Parathyroid adenoma (tissue), 2 donors: Measurements from ENCODE around the gene FAM168A.

Source experiments
- H2AFZ ChIP-seq: fragments of 300-600 bp; sonication (generic); one replicate; pipeline ENCODE4 v1.7.0; 2017; ENCODE audit warnings: antibody characterized with exemption, mild to moderate bottlenecking
- H3K27ac ChIP-seq: fragments of 300-600 bp; sonication (generic); one replicate; pipeline ENCODE4 v1.7.0; 2017
- H3K27me3 ChIP-seq: fragments of 300-600 bp; sonication (generic); one replicate; pipeline ENCODE4 v1.7.0; 2017; ENCODE audit warnings: low read length; ENCODE audit not compliant: control insufficient read depth, insufficient read depth
- H3K36me3 ChIP-seq: fragments of 300-600 bp; sonication (generic); one replicate; pipeline ENCODE4 v1.7.0; 2017; ENCODE audit warnings: low read length; ENCODE audit not compliant: control insufficient read depth, insufficient read depth
- H3K4me1 ChIP-seq: fragments of 300-600 bp; sonication (generic); one replicate; pipeline ENCODE4 v1.7.0; 2017; ENCODE audit warnings: control low read depth
- H3K4me2 ChIP-seq: fragments of 300-600 bp; sonication (generic); one replicate; pipeline ENCODE4 v1.7.0; 2017; ENCODE audit warnings: low read length
- H3K4me3 ChIP-seq: fragments of 300-600 bp; sonication (generic); one replicate; pipeline ENCODE4 v1.7.0; 2017; ENCODE audit warnings: low read depth, low read length
- H3K79me2 ChIP-seq: fragments of 300-600 bp; sonication (generic); one replicate; pipeline ENCODE4 v1.7.0; 2017; ENCODE audit warnings: control low read depth
- H3K9ac ChIP-seq: fragments of 300-600 bp; sonication (generic); one replicate; pipeline ENCODE4 v1.7.0; 2017; ENCODE audit warnings: mild to moderate bottlenecking
- H3K9me3 ChIP-seq: fragments of 300-600 bp; sonication (generic); one replicate; pipeline ENCODE4 v1.7.0; 2017; ENCODE audit warnings: low read length; ENCODE audit not compliant: control insufficient read depth
- CTCF ChIP-seq: fragments of 300-600 bp; sonication (generic); IDR thresholded peaks from one replicate; pipeline ENCODE4 v1.7.0; 2017; ENCODE audit warnings: antibody characterized with exemption, mild to moderate bottlenecking
- donor health status: primary hyperparathyroidism.

The FAM168A gene

GRCh38 chr11:73493956-73494598 is 103.8 kb downstream of the FAM168A start:
- Histone ChIP-seq H3K9ac (no peak overlapping the region), H3K4me2 (no peak overlapping the region), H3K4me3 (no peak overlapping the region), H3K27ac (no peak overlapping the region), H3K9me3 (no peaks in the 10 kb centered on the region), H3K79me2 (peaks cover 4% of the 10 kb centered on the region), H3K27me3 (no peaks in the 10 kb centered on the region), H2AFZ (no peak overlapping the region), H3K36me3 (no peaks in the 10 kb centered on the region), H3K4me1 (no peaks in the 10 kb centered on the region)
- TF ChIP-seq CTCF = no peak

GRCh38 chr11:73481626-73482025 is 116.3 kb downstream of the FAM168A start:
- Histone ChIP-seq H3K4me1 (no peaks in the 10 kb centered on the region), H3K9me3 (peaks cover 2% of the 10 kb centered on the region), H3K4me3 (no peak overlapping the region), H3K27me3 (no peaks in the 10 kb centered on the region), H3K9ac (no peak overlapping the region), H3K27ac (no peak overlapping the region), H2AFZ (no peak overlapping the region), H3K4me2 (no peak overlapping the region), H3K79me2 (no peaks in the 10 kb centered on the region), H3K36me3 (no peaks in the 10 kb centered on the region)
- TF ChIP-seq CTCF = no peak

GRCh38 chr11:73480677-73481076 is 117.2 kb downstream of the FAM168A start:
- Histone ChIP-seq H3K27me3 (no peaks in the 10 kb centered on the region), H3K4me1 (no peaks in the 10 kb centered on the region), H3K79me2 (peaks cover 2% of the 10 kb centered on the region), H3K9me3 (peaks cover 2% of the 10 kb centered on the region), H3K9ac (no peak overlapping the region), H2AFZ (no peak overlapping the region), H3K27ac (no peak overlapping the region), H3K4me2 (no peak overlapping the region), H3K36me3 (no peaks in the 10 kb centered on the region), H3K4me3 (no peak overlapping the region)
- no peak for TF ChIP-seq CTCF

GRCh38 chr11:73478737-73479347 is 119.1 kb downstream of the FAM168A start:
- Histone ChIP-seq H3K4me1 (no peaks in the 10 kb centered on the region), H3K36me3 (no peaks in the 10 kb centered on the region), H2AFZ (no peak overlapping the region), H3K9ac (no peak overlapping the region), H3K9me3 (peaks cover 2% of the 10 kb centered on the region), H3K27ac (no peak overlapping the region), H3K4me2 (no peak overlapping the region), H3K4me3 (no peak overlapping the region), H3K79me2 (peaks cover 6% of the 10 kb centered on the region), H3K27me3 (no peaks in the 10 kb centered on the region)
- peak; percentile 39 for TF ChIP-seq CTCF

- no peak for TF ChIP-seq CTCF
- no peaks in the 10 kb centered on the region for H3K27me3 ChIP-seq
- H3K9me3 ChIP-seq = peaks cover 2% of the 10 kb centered on the region
These were observed 120.4 kb downstream of the FAM168A start for GRCh38 chr11:73477518-73477917.

More at GRCh38 chr11:73477518-73477917, 120.4 kb downstream of the FAM168A start:
- H3K4me1 ChIP-seq = no peaks in the 10 kb centered on the region
- no peaks in the 10 kb centered on the region for H3K36me3 ChIP-seq
- no peak overlapping the region for H3K4me3 ChIP-seq
- peaks cover 6% of the 10 kb centered on the region for H3K79me2 ChIP-seq
- no peak overlapping the region for H3K9ac ChIP-seq
- no peak overlapping the region for H3K27ac ChIP-seq
- H2AFZ ChIP-seq = no peak overlapping the region
- H3K4me2 ChIP-seq = no peak overlapping the region
